ENCODE results near the gene TBCD. TPM values are rescaled to one million over a fixed set of nuclear protein-coding genes. Genes with fewer than 3 reads are reported as not detected.

The TBCD gene
- total RNA-seq, 1 donor from 2014 or later: 207 TPM

DNA sequence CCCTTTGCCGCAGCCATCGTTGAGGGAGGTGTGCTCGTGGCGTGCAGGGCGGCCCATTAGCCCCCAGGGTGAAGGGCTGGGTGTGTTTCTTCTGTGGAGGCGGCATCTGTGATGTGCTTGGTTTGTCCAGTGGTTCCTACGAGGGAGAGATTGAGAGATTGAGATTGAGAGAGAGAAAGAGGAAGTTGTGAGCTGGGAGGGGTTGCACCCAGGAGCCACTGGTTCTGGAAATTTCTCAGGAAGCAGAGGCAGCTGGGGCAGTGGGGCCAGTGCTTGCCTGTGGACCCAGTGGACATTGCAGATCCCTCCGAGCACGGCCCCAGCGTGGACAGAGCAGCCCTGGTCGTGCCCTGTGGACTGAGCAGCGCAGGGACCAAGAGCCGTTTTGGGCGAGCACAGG is 160.0 kb downstream of the TBCD start:
- H3K36me3 Mint-ChIP-seq (ENCODE audit: low read depth, unreplicated experiment): peaks cover 28% of the 10 kb centered on the region
- TF ChIP-seq, protein P1, sequence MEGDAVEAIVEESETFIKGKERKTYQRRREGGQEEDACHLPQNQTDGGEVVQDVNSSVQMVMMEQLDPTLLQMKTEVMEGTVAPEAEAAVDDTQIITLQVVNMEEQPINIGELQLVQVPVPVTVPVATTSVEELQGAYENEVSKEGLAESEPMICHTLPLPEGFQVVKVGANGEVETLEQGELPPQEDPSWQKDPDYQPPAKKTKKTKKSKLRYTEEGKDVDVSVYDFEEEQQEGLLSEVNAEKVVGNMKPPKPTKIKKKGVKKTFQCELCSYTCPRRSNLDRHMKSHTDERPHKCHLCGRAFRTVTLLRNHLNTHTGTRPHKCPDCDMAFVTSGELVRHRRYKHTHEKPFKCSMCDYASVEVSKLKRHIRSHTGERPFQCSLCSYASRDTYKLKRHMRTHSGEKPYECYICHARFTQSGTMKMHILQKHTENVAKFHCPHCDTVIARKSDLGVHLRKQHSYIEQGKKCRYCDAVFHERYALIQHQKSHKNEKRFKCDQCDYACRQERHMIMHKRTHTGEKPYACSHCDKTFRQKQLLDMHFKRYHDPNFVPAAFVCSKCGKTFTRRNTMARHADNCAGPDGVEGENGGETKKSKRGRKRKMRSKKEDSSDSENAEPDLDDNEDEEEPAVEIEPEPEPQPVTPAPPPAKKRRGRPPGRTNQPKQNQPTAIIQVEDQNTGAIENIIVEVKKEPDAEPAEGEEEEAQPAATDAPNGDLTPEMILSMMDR (IDR thresholded peaks at IDR 0.05; ENCODE audit: unreplicated experiment): no peak
- peaks cover 12% of the 10 kb centered on the region for H3K4me1 Mint-ChIP-seq (ENCODE audit: unreplicated experiment)
- H3K9me3 Mint-ChIP-seq (ENCODE audit: unreplicated experiment): no peaks in the 10 kb centered on the region
- H3K4me3 Mint-ChIP-seq (ENCODE audit: unreplicated experiment): peak overlapping the region; percentile 78
- peaks cover 12% of the 10 kb centered on the region for H3K27me3 Mint-ChIP-seq (ENCODE audit: unreplicated experiment)
- H3K27ac Mint-ChIP-seq (ENCODE audit: unreplicated experiment): peak overlapping the region; percentile 80
- no peak for DNase-seq (ENCODE audit: low spot score)

DNA sequence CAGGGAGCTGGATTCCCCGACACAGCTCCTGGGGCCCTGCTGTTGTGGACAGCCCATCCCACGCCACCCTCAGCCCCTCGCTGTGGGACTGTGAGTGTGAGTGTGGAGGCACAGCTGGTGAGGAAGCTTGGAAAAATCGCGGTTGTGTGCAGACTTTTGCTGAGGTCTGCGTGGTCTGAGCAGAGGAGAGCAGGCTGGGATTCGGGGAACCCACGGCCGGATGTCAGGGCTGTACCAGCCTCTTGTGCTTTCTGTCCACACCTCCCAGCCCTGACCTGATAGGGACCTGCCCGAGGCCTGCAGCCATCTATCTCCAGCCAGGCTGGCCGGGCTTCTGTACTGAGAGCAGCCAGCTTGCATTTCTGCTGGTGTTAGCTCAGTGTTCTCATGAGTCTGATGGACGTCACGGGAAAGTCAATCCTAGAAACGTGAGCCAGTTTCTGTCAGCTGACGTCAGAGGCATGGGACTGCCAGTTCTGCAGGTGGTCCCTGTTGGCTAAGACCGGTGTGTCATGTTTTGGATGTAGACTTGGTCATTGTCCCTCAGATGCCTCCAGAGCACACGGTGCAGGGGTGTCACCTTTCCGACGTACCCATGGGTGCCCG is 160.7 kb downstream of the TBCD start:
- Mint-ChIP-seq H3K9me3 (ENCODE audit: unreplicated experiment) (no peaks in the 10 kb centered on the region), H3K27me3 (ENCODE audit: unreplicated experiment) (peaks cover 12% of the 10 kb centered on the region), H3K27ac (ENCODE audit: unreplicated experiment) (no peak overlapping the region), H3K4me3 (ENCODE audit: unreplicated experiment) (no peak overlapping the region), H3K4me1 (ENCODE audit: unreplicated experiment) (peaks cover 12% of the 10 kb centered on the region), H3K36me3 (ENCODE audit: low read depth, unreplicated experiment) (peaks cover 28% of the 10 kb centered on the region)
- DNase-seq (ENCODE audit: low spot score): no peak
- TF ChIP-seq, protein P1 (IDR thresholded peaks at IDR 0.05; ENCODE audit: unreplicated experiment): no peak

DNA sequence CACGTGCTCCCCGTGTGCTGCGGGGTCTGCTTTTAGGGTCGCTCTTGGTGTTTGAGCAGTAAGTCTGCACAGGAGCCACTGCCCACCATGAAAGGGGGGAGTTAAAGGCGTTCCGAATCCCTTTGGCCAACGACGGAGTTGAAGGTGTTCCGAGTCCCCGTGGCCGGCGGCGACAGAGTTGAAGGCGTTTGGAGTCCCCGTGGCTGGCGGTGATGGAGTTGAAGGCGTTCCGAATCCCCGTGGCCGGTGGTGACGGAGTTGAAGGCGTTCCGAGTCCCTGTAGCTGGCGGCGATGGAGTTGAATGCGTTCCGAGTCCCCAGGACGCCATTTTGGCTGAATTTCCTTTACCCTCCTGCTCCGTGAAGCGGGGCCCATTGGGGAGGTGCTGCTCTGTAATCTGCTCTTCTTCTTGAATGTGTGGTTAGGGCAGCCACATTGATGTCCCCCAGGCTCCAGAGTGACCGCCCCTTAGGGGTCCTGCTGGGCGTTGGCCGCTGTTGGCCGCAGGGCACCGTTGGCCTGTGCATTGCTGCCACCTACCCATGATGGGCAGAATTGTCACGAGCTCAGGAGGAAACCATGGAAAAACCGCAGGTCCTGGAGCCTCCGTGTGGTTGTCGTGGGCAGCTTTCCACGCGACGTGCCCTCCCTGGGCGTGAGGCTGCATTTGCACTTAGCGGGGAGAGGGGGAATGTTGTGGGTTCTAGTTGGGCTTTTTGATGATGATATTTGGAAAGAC is 161.6 kb downstream of the TBCD start:
- TF ChIP-seq, protein P1 (IDR thresholded peaks at IDR 0.05; ENCODE audit: unreplicated experiment): no peak
- Mint-ChIP-seq H3K36me3 (ENCODE audit: low read depth, unreplicated experiment) (peaks cover 24% of the 10 kb centered on the region), H3K4me3 (ENCODE audit: unreplicated experiment) (no peak overlapping the region), H3K4me1 (ENCODE audit: unreplicated experiment) (peaks cover 12% of the 10 kb centered on the region), H3K27ac (ENCODE audit: unreplicated experiment) (no peak overlapping the region), H3K9me3 (ENCODE audit: unreplicated experiment) (no peaks in the 10 kb centered on the region), H3K27me3 (ENCODE audit: unreplicated experiment) (peaks cover 12% of the 10 kb centered on the region)
- DNase-seq (ENCODE audit: low spot score): no peak

DNA sequence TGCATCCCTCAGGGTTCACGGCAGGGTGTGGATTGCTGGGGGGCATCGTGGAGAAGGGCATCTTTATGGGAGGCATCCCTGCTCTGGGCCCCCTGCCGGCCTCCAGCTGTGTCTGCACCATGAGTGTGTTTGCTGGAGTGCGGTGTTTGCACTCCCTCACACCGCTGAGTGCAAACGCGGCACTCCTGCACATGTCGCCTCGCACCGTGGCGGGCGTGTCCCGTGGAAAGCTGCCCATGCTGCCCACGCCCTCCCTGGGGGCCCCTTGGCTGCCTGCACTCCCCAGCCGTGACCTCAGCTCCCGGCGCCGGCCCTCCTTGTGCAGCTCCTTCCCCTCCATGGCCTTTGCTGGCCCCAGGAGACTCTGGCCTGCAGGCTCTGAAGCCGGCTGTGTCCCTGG is 162.5 kb downstream of the TBCD start:
- peaks cover 26% of the 10 kb centered on the region for H3K36me3 Mint-ChIP-seq (ENCODE audit: low read depth, unreplicated experiment)
- peaks cover 14% of the 10 kb centered on the region for H3K27me3 Mint-ChIP-seq (ENCODE audit: unreplicated experiment)
- TF ChIP-seq, protein P1 (IDR thresholded peaks at IDR 0.05; ENCODE audit: unreplicated experiment): no peak
- no peak for DNase-seq (ENCODE audit: low spot score)
- H3K4me3 Mint-ChIP-seq (ENCODE audit: unreplicated experiment): no peak overlapping the region
- peaks cover 12% of the 10 kb centered on the region for H3K4me1 Mint-ChIP-seq (ENCODE audit: unreplicated experiment)
- no peaks in the 10 kb centered on the region for H3K9me3 Mint-ChIP-seq (ENCODE audit: unreplicated experiment)
- H3K27ac Mint-ChIP-seq (ENCODE audit: unreplicated experiment): no peak overlapping the region

All from endothelial cell (in vitro differentiated cells).